Dedifferentiated amniotic fluid mesenchymal stem cell (primary cell): ENCODE data around the gene TMEM161A.
"Not testable (repeated sequence)": the region's sequence is repeated elsewhere in the genome, so short reads cannot be mapped to it uniquely, and the experiment has no call there.

Experiments
- DNase-seq: peaks from one replicate; pipeline ENCODE4 v3.0.0-alpha.2; 2016; ENCODE audit errors: extremely low spot score

Gene TMEM161A

DNA sequence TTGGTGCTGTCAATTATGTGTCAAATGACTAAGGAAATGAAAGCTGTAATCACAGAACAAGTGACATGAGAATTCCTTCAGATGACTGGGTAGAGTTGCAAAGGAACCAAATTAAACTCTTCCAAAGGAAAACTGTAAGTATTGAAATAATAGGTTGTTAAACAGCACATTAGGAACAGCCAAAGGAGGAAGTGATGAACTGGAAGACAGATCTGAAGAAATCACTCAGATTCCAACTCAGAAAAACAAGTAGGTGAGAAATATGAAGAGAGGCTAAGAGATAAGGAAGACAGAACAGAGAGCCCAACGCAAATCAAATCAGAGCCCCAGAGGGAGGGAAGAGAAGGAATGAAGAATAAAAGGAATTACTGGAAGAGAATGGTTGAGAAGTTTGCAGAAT is 15.4 kb downstream of the TMEM161A start:
- DNase-seq, result no peak

DNA sequence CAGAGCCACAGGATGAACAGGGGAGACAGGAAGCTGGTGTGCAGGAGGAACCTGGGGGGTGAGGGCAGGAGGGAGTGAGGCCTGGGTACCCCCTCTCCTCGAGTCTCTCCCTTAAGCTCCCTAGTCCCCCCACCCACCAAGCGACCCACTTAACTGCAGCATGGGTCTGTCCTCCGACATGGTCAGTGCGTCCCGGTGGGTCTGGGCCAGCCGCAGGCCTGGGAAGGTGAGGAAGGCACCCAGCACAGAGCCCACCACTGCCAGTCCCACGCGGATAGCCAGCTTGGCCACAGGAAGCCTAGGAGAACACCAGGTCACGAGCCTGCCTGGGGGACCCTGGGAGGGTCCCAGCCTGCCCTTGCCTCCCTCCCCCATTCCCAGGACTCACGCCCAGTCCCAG is 16.9 kb downstream of the TMEM161A start:
- no peak for DNase-seq

- DNase-seq, result no peak
Measured at GRCh38 chr19:19120308-19121231, 17.7 kb downstream of the TMEM161A start.

- DNase-seq, result no peak
Measured at GRCh38 chr19:19119325-19120237, 18.7 kb downstream of the TMEM161A start.

GRCh38 chr19:19115954-19116353 is 22.3 kb downstream of the TMEM161A start:
- no peak for DNase-seq

DNA sequence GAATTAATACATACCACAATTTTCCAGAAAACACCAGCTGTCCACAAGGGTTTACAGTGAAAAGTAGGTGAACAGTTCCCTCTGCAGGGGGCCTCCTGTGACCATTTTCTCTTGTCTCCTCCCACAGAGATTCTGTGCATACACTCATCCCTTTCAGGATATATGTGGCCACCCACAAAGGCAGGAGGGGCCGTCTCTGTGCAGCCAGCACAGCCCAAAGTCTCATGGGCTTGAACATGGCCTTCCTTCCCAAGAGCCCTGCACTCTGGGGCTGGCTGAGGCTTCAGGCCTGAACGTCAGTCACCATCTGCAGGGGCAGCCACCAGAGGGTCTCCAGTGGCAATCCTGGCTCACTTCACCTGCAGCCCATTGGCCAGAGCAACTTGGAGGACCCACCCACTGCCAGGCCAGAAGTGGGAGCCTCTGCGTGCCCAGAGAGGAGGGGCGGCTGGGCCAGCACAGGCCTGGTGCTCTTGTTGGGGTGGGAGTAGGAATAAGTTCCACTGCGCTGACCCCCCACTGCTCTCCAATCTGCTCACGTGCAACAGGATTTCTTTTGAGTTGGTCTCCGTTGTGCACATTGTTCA is 25.1 kb downstream of the TMEM161A start:
- no peak for DNase-seq

GRCh38 chr19:19111967-19112580 is 26.2 kb downstream of the TMEM161A start:
- DNase-seq, result no peak

DNA sequence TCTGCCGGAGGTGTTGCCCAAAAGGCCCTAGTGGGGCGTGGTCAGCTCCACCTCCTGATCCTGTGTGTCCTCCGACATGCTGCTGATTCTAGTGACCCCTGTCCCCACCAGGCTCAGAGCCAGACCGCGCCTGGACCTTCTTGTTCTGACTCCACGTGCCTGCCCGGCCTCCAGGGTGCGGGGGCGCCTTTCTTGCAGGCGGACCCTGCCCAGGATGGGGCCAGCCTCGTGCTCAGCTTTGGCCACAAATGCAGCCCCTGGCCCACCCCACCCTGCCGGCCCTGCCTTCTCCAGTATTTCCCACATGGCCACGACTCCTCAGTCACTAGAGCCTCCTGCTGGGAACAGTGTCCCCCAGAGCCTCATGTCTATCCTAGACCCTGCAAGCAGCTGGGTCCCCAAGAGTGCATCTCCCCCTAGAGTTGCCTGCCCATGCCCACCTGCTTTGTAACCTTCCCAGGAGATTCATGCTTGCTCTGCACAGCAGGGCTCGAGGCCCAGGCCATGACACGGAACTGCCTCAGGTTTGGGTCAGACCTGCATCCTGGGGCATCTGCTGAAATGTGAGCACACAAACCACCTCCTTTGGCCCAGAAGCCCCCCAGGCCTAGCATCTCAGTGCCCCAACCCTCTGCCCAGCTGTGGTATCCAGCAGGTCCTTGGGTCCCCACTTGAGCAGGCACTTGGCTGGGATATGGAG is 27.0 kb downstream of the TMEM161A start:
- no peak for DNase-seq

- no peak for DNase-seq
Measured at GRCh38 chr19:19110410-19111135, 27.7 kb downstream of the TMEM161A start.

DNA sequence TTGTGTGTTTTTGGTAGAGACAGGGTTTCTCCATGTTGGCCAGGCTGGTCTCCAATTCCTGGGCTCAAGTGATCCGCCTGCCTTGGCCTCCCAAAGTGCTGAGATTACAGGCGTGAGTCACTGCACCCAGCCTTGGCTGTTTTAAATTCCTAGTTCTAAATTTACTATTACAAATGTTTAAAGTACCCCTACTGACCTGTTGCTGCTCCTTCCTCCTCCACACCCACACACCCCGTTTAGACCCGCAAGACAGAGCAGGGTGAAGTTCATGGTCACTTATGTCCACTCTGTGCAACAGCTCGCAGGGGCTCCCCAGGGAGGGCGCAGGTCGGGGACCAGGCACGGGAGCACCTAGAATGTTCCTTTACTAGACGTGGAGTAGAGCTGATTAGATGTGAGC is 28.7 kb downstream of the TMEM161A start:
- no peak for DNase-seq

GRCh38 chr19:19107654-19108053 is 30.6 kb downstream of the TMEM161A start:
- DNase-seq, result no peak

DNA sequence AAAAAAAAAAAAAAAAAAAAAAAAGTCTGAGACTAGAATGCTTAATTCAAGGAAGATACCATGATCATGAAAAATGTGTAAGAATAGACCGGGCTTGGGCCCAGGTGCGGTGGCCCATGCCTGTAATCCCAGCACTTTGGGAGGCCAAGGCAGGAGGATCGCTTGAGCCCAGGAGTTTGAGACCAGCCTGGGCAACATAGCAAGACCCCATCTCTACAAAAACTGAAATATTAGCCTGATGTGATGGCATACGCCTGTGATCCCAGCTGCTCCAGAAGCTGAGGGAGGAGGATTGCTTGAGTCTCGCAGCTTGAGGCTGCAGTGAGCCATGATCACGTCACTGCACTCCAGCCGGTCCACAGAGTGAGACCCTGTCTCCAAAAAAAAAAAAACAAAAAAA is 31.3 kb downstream of the TMEM161A start:
- DNase-seq, result not testable (repeated sequence)

DNA sequence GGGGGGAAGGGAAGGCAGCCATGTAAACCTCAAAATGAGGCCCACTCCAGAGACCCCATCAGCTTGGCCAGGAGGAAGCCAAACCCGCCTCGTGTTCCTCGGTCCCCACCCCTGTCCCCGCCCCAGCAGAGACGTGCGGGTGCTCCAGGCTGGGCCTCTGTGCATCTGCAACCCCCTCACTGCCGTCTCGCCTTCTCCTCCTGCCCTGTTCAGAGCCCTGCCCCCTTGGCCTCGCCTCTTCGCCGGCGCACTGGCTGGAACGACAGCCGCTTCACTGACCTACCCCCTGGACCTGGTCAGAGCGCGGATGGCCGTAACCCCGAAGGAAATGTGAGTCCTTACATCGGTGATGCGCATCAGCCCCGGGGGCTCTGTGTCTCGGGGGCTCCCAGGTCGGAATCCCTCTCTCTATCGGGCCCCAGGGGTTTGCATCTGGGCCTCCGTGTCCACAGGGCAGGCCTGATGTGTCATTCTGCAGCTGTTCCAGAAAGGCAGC is 32.2 kb downstream of the TMEM161A start:
- no peak for DNase-seq

- DNase-seq, result no peak
Measured at GRCh38 chr19:19105365-19106055, 32.8 kb downstream of the TMEM161A start.

- no peak for DNase-seq
Measured at GRCh38 chr19:19103167-19103566, 35.1 kb downstream of the TMEM161A start.

GRCh38 chr19:19102566-19102965 is 35.7 kb downstream of the TMEM161A start:
- DNase-seq, result not testable (repeated sequence)

DNA sequence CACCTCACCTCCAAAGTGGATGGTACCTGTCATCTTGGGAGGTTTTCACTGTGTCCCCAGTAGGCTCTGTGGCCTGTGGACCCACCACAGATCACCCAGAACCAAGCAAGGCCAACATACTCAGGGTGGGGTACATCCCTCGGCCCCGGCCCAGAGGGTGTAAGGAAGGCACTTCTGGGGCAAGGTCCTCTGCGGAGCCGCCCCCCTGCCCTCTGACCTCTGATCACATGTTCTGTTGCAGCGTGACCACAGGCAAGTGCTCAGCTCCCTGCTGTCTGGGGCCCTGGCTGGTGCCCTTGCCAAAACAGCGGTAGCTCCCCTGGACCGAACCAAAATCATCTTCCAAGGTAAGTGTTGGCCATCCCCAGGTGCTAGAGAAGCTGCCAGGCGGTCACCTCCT is 36.7 kb downstream of the TMEM161A start:
- no peak for DNase-seq

DNA sequence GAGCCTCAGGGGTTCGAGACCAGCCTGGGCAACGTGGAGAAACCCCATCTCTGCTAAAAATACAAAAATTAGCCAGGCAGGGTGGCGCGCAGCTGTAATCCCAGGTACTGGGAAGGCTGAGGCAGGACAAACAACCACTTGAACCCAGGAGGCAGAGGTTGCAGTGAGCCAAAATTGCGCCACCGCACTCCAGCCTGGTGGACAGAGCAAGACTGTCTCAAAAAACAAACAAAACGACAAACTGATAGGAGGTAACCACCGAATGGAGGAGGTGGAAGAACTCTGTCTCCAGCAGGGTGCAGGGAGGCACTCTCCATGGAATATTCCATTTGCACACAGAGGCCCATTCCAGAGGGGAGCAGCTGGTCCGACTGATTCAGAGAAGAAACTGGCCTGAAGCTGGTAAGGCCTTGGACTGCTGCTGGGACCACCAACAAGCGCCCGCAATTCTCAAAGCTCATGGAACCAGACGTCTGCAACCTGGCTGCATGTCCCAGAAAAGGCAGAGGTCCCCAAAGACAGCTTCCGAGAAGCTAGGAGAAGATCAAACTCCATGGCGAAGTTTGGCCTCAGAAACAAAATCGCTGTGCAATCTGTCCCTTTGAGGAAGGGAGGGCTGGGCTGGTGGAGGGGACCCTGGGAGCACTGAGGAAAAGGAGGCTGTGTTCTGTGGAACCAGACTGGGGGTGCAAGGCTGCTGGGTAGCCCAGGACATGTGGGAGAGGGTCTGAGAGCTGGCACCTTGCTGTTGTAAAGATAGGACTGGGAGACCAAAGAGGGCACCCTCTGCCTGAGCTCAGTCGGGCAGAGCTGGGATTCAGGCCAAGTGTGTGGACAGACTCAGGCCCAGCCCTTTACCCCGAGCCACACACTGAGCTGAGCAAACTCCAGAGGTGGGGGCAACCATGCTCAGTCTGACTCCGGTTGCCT is 39.3 kb downstream of the TMEM161A start:
- no peak for DNase-seq
